ENCODE data around the gene UPF1.

UPF1 gene

DNA sequence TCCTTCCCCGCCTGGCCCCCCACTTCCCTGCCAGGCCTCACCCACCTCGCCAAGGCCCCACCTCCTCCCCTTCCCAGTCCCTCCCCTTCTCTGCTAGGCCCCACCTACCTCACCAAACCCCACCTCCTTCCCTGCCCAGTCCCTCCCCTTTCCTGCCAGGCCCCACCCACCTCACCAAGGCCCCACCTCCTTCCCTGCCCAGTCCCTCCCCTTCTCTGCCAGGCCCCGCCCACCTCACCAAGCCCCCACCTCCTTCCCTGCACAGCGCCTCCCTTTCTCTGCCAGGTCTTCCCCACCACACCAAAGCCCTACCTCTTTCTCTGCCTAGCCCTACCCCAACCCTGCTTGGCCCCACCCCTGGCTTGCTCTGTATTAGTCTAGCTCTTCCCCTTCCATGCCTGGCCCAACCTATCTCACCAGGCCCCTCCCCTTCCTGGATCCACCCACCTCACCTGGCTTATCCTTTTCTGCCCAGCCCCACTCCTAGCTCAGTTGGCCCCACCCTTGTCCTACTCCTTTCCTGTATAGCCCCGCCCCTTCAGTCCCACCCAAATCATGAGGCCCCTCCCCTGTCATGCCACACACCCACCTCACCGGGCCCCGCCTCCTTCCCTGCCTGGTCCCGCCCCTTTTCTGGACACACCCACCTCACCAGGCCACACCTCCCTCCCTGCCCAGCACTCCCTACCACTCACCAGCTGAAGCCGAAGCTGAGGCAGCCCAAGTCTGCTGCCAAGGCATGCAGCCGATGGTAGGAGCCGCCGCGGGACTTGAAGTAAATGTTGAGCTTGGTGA, 48.0 kb downstream of the UPF1 start:
- no peak for DNase-seq (ENCODE audit: low spot score)
- in situ Hi-C loops (cut with MboI; ENCODE audit: low pct_unique_long_range_greater_than_20kb, low sequenced_read_pairs, unreplicated experiment) = no loop called here
- TF ChIP-seq, protein P1, sequence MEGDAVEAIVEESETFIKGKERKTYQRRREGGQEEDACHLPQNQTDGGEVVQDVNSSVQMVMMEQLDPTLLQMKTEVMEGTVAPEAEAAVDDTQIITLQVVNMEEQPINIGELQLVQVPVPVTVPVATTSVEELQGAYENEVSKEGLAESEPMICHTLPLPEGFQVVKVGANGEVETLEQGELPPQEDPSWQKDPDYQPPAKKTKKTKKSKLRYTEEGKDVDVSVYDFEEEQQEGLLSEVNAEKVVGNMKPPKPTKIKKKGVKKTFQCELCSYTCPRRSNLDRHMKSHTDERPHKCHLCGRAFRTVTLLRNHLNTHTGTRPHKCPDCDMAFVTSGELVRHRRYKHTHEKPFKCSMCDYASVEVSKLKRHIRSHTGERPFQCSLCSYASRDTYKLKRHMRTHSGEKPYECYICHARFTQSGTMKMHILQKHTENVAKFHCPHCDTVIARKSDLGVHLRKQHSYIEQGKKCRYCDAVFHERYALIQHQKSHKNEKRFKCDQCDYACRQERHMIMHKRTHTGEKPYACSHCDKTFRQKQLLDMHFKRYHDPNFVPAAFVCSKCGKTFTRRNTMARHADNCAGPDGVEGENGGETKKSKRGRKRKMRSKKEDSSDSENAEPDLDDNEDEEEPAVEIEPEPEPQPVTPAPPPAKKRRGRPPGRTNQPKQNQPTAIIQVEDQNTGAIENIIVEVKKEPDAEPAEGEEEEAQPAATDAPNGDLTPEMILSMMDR (IDR thresholded peaks at IDR 0.05; ENCODE audit: extremely low read depth, insufficient read depth, missing control alignments) = no peak

DNA sequence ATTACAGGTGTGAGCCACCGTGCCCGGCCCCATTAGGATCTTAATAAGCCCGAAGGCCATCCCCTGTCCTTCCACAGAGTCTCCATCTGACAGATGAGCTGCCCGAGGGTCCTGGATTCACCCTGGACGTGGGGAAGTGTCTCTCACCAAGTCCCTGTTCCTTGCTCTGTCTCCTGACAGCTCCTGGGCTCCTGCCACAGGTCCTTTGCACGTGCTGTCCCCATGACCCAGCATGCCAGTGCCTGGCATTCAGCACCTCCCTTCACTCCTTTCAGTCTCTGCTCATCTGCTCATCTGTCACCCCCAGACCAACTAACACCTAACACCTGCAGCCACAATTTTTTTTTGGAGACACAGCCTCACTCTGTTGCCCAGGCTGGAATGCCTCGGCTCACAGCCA, 49.7 kb downstream of the UPF1 start:
- in situ Hi-C loops (cut with MboI; ENCODE audit: low pct_unique_long_range_greater_than_20kb, low sequenced_read_pairs, unreplicated experiment) = no loop called here
- TF ChIP-seq, protein P1 (IDR thresholded peaks at IDR 0.05; ENCODE audit: extremely low read depth, insufficient read depth, missing control alignments) = no peak
- DNase-seq (ENCODE audit: low spot score) = no peak

DNA sequence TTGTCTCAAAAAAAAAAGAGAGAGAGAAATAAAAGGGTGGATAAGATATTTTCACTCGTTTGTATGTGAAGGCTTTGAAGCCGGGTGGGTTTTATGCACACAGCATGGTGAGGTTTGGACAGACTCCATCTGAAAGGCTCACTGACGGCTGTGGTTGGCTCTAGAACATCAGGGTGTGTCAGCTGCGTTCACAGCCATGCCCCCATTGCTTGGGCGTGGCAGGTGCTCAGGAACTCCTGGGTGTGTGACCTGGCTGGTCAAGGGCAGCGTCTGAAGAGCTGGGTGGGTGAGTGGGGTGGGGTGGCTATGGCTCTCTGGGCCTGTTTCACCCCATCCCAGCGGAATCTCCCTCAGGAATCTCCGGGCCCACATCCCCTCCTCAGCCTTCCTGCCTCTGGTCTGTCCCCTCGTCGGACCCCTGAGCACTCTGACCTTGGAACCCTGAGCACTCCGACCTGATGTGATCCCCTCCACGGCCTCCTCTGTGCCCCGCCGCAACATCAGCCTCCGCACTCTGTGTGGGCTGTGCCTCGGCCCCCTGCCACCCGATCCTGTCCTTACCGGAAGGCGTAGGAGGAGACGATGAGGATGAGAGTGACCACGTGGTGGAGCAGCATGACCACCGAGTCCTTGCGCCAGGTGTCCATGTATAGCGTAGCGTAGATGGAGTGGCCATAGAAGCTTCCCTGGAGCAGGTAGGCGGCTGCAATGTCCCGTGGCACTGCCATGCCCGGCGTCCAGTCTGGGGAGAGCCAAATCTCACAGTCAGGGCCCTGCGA, 52.0 kb downstream of the UPF1 start:
- TF ChIP-seq, protein P1 (IDR thresholded peaks at IDR 0.05; ENCODE audit: extremely low read depth, insufficient read depth, missing control alignments) = no peak
- DNase-seq (ENCODE audit: low spot score) = no peak
- in situ Hi-C loops (cut with MboI; ENCODE audit: low pct_unique_long_range_greater_than_20kb, low sequenced_read_pairs, unreplicated experiment) = no loop called here

DNA sequence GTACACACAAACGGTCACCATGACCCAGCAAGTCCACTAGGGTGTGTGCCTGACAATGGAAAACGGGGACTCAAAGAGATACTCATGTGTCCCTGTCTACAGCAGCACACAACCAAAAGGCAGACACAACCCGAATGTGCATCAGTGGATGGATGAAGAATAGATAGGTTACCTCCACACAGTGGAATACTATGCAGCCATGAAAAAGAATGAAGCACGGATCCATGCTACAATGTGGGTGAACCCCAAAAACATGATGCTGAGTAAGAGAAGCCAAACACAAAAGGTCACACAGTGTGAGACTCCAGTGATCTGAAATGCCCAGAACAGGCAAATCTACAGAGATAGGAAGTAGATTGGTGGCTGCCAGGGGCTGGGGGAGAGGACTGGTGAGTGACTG, 55.2 kb downstream of the UPF1 start:
- TF ChIP-seq, protein P1 (IDR thresholded peaks at IDR 0.05; ENCODE audit: extremely low read depth, insufficient read depth, missing control alignments) = no peak
- in situ Hi-C loops (cut with MboI; ENCODE audit: low pct_unique_long_range_greater_than_20kb, low sequenced_read_pairs, unreplicated experiment) = no loop called here

DNA sequence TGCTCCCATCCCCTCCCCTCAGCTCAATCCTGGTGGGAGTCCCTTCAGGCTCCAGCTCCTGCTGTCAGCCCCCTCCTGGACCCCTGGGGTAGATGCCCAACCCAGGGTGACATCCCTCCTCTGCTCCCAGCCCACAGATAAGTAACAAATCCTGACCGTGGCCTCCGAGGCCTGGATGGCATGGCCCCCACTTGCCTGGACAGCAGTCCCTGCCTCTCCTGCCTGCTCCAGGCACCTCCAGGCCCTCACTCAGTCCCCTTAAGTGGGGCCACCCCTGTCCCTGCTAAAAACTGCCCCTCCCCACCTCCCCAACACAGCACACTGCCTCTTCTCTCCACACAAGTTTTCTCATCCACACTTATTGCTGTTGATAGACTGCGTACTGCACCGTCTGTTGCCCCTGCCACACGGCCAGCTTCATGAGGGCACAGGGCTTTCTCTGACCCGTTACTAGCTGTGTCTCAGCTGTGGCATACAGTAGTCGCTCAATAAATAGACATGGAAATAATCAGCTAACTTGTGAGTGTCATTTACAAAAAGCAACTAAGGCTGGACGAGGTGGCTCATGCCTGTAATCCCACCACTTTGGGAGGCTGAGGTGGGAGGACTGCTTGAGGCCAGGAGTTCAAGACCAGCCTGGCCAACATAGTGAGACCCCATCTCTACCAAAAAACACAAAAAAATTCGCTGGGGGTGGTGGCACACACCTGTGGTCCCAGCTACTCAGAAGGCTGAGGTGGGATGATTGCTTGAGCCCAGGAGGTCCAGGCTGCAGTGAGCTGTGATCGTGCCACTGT, 58.4 kb downstream of the UPF1 start:
- DNase-seq (ENCODE audit: low spot score) = no peak
- TF ChIP-seq, protein P1 (IDR thresholded peaks at IDR 0.05; ENCODE audit: extremely low read depth, insufficient read depth, missing control alignments) = no peak

More for the DNA sequence above, 55.2 kb downstream of the UPF1 start:
- DNase-seq (ENCODE audit: low spot score) = no peak

DNA sequence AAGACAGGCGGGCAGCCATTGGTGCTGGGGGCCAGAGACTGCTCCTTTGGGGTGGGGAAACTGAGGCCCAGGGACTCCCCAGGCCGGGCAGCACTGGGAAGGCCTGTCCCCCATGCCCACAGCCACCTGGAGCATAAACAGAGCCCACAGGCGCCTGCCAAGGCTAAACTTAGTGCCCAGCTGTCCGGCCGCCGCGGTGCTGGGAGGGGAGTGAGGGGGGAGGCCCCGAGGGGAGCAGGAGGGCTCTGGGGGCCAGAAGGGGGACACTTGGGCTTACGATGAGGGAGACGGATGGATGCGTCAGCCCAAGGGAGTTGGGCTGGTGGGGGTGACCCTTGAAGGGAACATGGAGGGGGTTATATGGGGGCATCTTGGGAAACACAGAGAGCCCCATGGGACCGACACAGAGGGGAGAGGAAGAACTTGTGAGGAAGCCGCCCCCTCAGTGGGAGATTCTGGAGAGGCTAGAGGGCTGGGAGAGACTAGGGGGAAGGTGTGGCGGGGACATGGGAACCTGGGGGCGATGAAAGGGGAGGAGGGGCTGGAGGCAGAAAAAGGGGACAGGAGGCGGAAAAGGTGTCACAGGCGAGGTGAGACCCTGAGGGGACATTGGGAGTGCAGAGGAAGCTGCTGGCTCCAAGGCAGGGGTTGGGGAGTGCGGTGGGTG, 62.0 kb downstream of the UPF1 start:
- no peak for DNase-seq (ENCODE audit: low spot score)
- TF ChIP-seq, protein P1 (IDR thresholded peaks at IDR 0.05; ENCODE audit: extremely low read depth, insufficient read depth, missing control alignments) = no peak
- in situ Hi-C loops (cut with MboI; ENCODE audit: low pct_unique_long_range_greater_than_20kb, low sequenced_read_pairs, unreplicated experiment) = no loop called here

More for the DNA sequence above, 58.4 kb downstream of the UPF1 start:
- in situ Hi-C loops (cut with MboI; ENCODE audit: low pct_unique_long_range_greater_than_20kb, low sequenced_read_pairs, unreplicated experiment) = no loop called here

Data from GM13977 (cell line).